Sigmoid colon (tissue), 4 donors: ENCODE results near the gene LARGE1.

Experiments
- POLR2A ChIP-seq, 2 donors: fragments of 450-650 bp; IDR thresholded peaks; one replicate each; pipeline ENCODE4 v1.6.1; 2016; ENCODE audit warnings: antibody characterized with exemption in 2 of 2, mild to moderate bottlenecking in 2 of 2, moderate library complexity in 2 of 2
- POLR2AphosphoS5 ChIP-seq, 4 donors: sonication (generic); formaldehyde crosslinking; IDR thresholded peaks; one replicate each; pipeline ENCODE4 v1.6.1; 2017; ENCODE audit warnings: antibody characterized with exemption in 4 of 4

DNA sequence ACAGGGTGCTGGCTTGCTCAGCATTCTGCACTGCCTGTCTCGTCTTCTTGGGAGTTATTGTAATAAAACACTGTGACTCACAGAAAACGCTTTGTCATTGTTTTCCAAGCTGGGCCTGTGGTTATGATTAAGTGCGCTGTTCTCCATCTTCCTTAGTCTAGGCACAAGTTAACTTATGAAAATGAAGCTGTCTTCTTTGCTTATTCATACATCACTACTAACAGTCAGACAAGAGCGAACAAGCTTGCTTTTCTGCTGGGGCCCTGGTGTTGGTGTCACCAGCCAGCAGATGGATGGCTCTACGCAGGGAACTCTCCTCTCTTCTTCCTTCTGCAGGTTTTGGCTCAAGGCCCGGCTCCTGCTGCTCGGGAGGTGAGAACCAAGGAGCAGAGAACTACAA lies 482.0 kb downstream of the LARGE1 start:
- TF ChIP-seq POLR2AphosphoS5 (IDR thresholded peaks at IDR 0.05) (peak in 3 of 4 donors; percentile 27 to 71 (median 50)), POLR2A (IDR thresholded peaks at IDR 0.05) (no peak)
